ENCODE measurements around the gene ZNF23.

- TF ChIP-seq FOXM1 (IDR thresholded peaks at IDR 0.05; ENCODE audit: borderline replicate concordance) (no peak), BHLHE40 (IDR thresholded peaks at IDR 0.05; ENCODE audit: borderline replicate concordance) (no peak)
These were observed 35.0 kb downstream of the ZNF23 start for GRCh38 chr16:71426880-71427615.
